HepG2 (cell line): Measurements from ENCODE around the gene MAP1LC3A. TPM values are rescaled to one million over a fixed set of nuclear protein-coding genes. Genes with fewer than 3 reads are reported as not detected.
A peak's percentile ranks its signal among the peaks of the same experiment; 100 is the strongest.

ENCODE experiments used
- GABPA ChIP-seq, 2 experiments: IDR thresholded peaks; 2 replicates each; pipeline ENCODE4 v1.6.1; 2011 to 2016; ENCODE audit warnings: low read depth in 2 of 2, low read length in 1 of 2, missing biosample characterization in 1 of 2, missing genetic modification characterization in 1 of 2
- MYNN ChIP-seq: sonication (generic); formaldehyde crosslinking; IDR thresholded peaks from 2 replicates; pipeline ENCODE4 v1.4.0; 2020; ENCODE audit warnings: mild to moderate bottlenecking, low read depth, missing genetic modification reagents
- NR3C1 ChIP-seq: sonication (generic); formaldehyde crosslinking; IDR thresholded peaks from 2 replicates; pipeline ENCODE4 v1.4.0; 2020; ENCODE audit warnings: missing genetic modification reagents
- ZNF3 ChIP-seq: IDR thresholded peaks from 2 replicates; pipeline ENCODE4 v1.7.0; 2017; ENCODE audit warnings: inconsistent platforms
- ZSCAN21 ChIP-seq: sonication (generic); formaldehyde crosslinking; IDR thresholded peaks from 2 replicates; pipeline ENCODE4 v1.8.0; 2022; ENCODE audit warnings: mild to moderate bottlenecking, missing genetic modification reagents, moderate library complexity, borderline replicate concordance
- polyA plus RNA-seq, 8 experiments: library from polyadenylated mRNA; depleted of rRNA in 3 of 8; stranded (reverse) in 7 of 8; unstranded in 1 of 8; fragments of >200 nt; fragmentation: Illumina TruSeq in 4 of 8; extraction: Trizol in 4 of 8; gene quantifications; 2 replicates each; pipeline versions ENCODE4 v1.2.1 to v1.2.3, GENCODE V29; 2011 to 2016; ENCODE audit warnings: low read depth in 4 of 8, missing spikeins in 1 of 8, mixed read lengths in 1 of 8; ENCODE audit not compliant: insufficient read depth in 1 of 8
- total RNA-seq, 5 experiments: library from RNA; depleted of rRNA; stranded (reverse); fragments of >200 nt; fragmentation: Illumina TruSeq; extraction: Trizol; gene quantifications; 2 replicates each; pipeline ENCODE4 v1.2.3, GENCODE V29; 2016; ENCODE audit warnings: low read depth in 1 of 5
- TF ChIP-seq, protein P1 (sequence below): sonication (generic); formaldehyde crosslinking; IDR thresholded peaks from 2 replicates; pipeline ENCODE4 v1.9.0; 2021; ENCODE audit warnings: mild to moderate bottlenecking, missing genetic modification reagents
- TF ChIP-seq, protein P2 (sequence below): sonication (generic); formaldehyde crosslinking; IDR thresholded peaks from 2 replicates; pipeline ENCODE4 v1.5.0; 2020; ENCODE audit warnings: missing genetic modification reagents
- TF ChIP-seq, protein P3 (sequence below): sonication (generic); formaldehyde crosslinking; IDR thresholded peaks from 2 replicates; pipeline ENCODE4 v1.4.0; 2020; ENCODE audit warnings: mild to moderate bottlenecking, missing genetic modification reagents

MAP1LC3A gene
- total and polyA plus RNA-seq, 2 of the 13 experiments (the other 11 are each of a cell fraction or from before 2014, with no cell fraction given), result not detected

DNA sequence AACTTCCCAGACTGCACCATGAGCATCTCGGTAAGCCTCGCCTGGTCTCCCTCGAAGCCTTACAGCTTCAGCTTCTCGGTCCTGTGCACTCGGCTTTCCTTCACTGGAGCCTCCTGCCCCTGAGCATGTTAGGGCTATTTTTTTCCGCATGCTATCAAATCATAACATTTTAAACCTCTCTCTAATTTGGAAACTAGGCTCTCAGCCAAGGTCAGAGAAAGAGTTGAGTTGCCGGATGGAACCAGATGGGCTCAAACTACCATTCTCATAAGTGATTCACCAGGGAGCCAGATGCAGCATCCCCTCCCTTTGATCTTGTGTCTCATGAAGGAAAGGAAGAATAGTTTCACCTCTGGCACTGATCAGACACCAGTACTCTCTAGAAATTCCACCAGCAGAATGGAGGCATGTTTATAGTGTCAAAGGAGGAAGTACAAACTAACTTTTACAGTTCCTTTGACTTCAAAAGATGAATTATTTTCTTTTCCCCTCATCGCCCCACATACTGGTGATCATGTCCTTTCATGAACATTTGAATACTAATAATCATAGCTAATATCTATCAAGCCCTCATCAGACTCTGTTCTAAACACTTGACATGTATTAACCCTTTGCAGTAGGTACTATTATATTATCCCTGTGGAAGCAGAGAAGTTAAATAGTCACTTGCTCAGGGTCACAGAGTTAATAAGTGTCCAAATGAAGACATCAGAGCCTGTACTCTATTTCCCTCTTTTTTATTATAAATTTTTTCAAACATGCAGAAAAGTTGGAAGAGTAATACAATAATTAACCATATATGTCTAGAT is 46.7 kb downstream of the MAP1LC3A start (continued):
- TF ChIP-seq, protein P1, sequence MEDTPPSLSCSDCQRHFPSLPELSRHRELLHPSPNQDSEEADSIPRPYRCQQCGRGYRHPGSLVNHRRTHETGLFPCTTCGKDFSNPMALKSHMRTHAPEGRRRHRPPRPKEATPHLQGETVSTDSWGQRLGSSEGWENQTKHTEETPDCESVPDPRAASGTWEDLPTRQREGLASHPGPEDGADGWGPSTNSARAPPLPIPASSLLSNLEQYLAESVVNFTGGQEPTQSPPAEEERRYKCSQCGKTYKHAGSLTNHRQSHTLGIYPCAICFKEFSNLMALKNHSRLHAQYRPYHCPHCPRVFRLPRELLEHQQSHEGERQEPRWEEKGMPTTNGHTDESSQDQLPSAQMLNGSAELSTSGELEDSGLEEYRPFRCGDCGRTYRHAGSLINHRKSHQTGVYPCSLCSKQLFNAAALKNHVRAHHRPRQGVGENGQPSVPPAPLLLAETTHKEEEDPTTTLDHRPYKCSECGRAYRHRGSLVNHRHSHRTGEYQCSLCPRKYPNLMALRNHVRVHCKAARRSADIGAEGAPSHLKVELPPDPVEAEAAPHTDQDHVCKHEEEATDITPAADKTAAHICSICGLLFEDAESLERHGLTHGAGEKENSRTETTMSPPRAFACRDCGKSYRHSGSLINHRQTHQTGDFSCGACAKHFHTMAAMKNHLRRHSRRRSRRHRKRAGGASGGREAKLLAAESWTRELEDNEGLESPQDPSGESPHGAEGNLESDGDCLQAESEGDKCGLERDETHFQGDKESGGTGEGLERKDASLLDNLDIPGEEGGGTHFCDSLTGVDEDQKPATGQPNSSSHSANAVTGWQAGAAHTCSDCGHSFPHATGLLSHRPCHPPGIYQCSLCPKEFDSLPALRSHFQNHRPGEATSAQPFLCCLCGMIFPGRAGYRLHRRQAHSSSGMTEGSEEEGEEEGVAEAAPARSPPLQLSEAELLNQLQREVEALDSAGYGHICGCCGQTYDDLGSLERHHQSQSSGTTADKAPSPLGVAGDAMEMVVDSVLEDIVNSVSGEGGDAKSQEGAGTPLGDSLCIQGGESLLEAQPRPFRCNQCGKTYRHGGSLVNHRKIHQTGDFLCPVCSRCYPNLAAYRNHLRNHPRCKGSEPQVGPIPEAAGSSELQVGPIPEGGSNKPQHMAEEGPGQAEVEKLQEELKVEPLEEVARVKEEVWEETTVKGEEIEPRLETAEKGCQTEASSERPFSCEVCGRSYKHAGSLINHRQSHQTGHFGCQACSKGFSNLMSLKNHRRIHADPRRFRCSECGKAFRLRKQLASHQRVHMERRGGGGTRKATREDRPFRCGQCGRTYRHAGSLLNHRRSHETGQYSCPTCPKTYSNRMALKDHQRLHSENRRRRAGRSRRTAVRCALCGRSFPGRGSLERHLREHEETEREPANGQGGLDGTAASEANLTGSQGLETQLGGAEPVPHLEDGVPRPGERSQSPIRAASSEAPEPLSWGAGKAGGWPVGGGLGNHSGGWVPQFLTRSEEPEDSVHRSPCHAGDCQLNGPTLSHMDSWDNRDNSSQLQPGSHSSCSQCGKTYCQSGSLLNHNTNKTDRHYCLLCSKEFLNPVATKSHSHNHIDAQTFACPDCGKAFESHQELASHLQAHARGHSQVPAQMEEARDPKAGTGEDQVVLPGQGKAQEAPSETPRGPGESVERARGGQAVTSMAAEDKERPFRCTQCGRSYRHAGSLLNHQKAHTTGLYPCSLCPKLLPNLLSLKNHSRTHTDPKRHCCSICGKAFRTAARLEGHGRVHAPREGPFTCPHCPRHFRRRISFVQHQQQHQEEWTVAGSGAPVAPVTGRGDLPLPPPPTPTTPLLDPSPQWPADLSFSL (CRISPR knock-in tag), result no peak
- no peak for TF ChIP-seq ZSCAN21 (CRISPR knock-in tag)
- TF ChIP-seq, protein P2, sequence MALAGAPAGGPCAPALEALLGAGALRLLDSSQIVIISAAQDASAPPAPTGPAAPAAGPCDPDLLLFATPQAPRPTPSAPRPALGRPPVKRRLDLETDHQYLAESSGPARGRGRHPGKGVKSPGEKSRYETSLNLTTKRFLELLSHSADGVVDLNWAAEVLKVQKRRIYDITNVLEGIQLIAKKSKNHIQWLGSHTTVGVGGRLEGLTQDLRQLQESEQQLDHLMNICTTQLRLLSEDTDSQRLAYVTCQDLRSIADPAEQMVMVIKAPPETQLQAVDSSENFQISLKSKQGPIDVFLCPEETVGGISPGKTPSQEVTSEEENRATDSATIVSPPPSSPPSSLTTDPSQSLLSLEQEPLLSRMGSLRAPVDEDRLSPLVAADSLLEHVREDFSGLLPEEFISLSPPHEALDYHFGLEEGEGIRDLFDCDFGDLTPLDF, result 0 out of 2 replicates have a peak, but pooled peaks have one; percentile 47
- no peak for TF ChIP-seq ZNF3 (CRISPR knock-in tag)
- no peak for TF ChIP-seq MYNN
- TF ChIP-seq NR3C1 (CRISPR knock-in tag), result no peak
- TF ChIP-seq GABPA (IDR thresholded peaks at IDR 0.05; ENCODE audit: low read depth, low read length), result no peak
- no peak for TF ChIP-seq GABPA (CRISPR knock-in tag; IDR thresholded peaks at IDR 0.05; ENCODE audit: low read depth)
- TF ChIP-seq, protein P3, sequence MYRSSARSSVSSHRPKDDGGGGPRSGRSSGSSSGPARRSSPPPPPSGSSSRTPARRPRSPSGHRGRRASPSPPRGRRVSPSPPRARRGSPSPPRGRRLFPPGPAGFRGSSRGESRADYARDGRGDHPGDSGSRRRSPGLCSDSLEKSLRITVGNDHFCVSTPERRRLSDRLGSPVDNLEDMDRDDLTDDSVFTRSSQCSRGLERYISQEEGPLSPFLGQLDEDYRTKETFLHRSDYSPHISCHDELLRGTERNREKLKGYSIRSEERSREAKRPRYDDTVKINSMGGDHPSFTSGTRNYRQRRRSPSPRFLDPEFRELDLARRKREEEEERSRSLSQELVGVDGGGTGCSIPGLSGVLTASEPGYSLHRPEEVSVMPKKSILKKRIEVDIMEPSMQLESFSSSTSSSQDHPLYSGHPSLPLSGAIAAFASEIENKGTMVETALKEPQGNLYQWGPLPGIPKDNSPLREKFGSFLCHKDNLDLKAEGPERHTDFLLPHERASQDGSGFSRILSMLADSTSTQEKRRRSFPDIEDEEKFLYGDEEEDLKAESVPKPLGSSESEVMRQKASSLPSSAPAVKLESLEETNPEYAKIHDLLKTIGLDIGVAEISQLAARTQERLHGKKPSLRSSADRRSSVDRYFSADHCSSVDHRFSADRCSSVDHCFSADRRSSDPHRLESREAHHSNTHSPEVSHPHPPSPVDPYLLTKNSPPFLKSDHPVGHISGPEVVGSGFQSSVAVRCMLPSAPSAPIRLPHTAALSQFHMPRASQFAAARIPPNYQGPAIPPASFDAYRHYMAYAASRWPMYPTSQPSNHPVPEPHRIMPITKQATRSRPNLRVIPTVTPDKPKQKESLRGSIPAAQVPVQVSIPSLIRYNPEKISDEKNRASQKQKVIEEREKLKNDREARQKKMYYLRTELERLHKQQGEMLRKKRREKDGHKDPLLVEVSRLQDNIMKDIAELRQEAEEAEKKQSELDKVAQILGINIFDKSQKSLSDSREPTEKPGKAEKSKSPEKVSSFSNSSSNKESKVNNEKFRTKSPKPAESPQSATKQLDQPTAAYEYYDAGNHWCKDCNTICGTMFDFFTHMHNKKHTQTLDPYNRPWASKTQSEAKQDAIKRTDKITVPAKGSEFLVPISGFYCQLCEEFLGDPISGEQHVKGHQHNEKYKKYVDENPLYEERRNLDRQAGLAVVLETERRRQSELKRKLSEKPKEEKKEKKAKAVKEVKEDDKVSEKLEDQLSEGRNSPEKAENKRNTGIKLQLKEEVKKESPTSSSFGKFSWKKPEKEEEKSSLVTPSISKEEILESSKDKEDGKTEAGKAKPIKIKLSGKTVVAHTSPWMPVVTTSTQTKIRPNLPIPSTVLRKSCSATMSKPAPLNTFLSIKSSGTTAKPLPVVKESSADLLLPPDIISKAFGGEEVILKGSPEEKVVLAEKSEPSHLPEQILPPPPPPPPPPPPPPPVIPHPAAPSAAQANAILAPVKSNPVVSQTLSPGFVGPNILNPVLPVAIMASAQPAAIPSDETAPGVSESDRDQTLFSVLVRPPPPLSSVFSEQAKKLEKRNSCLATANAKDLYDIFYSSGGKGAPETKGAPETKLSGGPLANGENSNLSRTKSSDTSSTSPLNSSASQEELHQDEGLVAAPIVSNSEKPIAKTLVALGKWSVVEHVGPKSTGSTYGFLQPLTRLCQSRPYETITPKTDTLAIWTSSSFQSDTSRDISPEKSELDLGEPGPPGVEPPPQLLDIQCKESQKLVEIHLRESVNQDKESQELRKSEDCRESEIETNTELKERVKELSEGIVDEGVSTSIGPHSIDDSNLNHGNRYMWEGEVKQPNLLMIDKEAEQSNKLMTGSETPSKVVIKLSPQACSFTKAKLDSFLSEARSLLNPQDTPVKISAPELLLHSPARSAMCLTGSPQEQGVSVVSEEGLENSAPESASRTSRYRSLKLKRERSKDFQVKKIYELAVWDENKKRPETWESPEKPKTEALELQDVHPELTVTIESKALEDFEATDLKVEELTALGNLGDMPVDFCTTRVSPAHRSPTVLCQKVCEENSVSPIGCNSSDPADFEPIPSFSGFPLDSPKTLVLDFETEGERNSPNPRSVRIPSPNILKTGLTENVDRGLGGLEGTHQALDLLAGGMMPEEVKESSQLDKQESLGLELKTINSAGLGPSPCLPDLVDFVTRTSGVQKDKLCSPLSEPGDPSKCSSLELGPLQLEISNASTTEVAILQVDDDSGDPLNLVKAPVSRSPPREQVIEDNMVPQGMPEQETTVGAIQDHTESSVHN, result no peak
